Measurements from ENCODE around the gene PIWIL4.

Gene PIWIL4

DNA sequence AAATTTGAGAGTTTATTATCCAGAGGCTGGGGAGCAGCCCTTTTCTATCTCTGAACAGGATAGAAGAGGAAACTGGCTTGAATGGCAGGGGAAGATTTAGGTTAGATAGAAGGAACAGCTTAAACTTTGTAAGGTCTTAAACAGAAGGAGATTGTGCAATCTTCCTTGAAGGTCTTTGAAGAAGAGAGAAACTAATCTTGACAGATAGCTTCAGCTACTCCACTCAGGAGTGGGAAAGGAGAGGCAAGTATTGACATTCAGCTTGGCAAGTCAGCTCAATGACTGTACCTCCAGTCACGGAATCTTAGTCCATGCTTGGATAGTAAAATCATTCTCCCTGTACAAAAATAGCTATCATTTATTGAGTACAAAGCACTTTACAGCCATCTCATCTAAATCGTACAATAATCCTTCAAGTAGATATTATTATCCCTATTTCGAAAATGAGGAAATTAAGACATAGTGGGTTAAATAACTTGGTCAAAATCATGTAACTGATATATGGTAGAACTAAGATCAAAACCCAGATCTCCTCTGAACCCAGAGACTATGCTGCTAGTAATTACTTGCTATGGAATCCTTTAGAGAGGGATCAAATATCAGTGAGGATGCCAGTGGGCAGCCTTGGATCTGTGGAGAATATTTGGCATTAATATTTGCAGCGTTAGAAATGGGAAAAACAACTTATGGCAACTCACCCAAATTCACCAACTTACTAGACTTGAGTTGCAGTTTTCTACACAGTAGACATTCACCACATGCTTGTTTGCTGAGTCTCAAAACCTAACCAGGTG, 40.3 kb upstream of the PIWIL4 start:
- CTCF ChIA-PET, result interaction anchor here (1.1 to 2.0 kb wide), 3 partner anchors 8 to 76 kb away, joined by 3 to 5 read pairs (median 4); no protein-coding TSS in a partner anchor
- DNase-seq (ENCODE audit: extremely low spot score), result no peak
- POLR2A ChIA-PET, result no interaction called here
- TF ChIP-seq, protein P1, sequence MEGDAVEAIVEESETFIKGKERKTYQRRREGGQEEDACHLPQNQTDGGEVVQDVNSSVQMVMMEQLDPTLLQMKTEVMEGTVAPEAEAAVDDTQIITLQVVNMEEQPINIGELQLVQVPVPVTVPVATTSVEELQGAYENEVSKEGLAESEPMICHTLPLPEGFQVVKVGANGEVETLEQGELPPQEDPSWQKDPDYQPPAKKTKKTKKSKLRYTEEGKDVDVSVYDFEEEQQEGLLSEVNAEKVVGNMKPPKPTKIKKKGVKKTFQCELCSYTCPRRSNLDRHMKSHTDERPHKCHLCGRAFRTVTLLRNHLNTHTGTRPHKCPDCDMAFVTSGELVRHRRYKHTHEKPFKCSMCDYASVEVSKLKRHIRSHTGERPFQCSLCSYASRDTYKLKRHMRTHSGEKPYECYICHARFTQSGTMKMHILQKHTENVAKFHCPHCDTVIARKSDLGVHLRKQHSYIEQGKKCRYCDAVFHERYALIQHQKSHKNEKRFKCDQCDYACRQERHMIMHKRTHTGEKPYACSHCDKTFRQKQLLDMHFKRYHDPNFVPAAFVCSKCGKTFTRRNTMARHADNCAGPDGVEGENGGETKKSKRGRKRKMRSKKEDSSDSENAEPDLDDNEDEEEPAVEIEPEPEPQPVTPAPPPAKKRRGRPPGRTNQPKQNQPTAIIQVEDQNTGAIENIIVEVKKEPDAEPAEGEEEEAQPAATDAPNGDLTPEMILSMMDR (IDR thresholded peaks at IDR 0.05; ENCODE audit: control extremely low read depth, extremely low read depth, low read depth, missing control alignments), result no peak

- CTCF ChIA-PET, result interaction anchor here (0.8 kb wide), 1 partner anchor 26 kb away, joined by 3 read pairs; no protein-coding TSS in a partner anchor
- POLR2A ChIA-PET, result no interaction called here
- DNase-seq (ENCODE audit: extremely low spot score), result no peak
- TF ChIP-seq, protein P1 (IDR thresholded peaks at IDR 0.05; ENCODE audit: control extremely low read depth, extremely low read depth, low read depth, missing control alignments), result no peak
Measured at GRCh38 chr11:94528551-94528950, 38.6 kb upstream of the PIWIL4 start.

DNA sequence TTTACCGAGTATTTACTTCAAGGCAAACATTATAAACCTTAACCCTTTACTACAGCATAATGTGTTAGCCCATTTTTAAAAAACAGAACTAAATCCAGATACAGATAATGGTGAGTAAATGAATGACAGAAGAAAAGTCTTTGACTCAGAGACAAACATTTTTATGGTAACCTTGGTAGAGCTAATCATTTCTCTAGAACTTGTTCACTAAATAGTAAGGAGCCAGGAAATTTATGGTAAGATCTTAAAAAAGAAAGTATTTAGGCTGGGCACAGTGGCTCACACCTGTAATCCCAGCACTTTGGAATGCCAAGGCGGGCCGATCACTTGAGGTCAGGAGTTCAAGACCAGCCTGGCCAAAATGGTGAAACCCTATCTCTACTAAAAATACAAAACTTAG, 35.0 kb upstream of the PIWIL4 start:
- TF ChIP-seq, protein P1 (IDR thresholded peaks at IDR 0.05; ENCODE audit: control extremely low read depth, extremely low read depth, low read depth, missing control alignments), result no peak
- ChIA-PET CTCF (interaction anchor here (1.3 kb wide), 1 partner anchor 16 kb away, joined by 4 read pairs; no protein-coding TSS in a partner anchor), POLR2A (no interaction called here)
- DNase-seq (ENCODE audit: extremely low spot score), result no peak

DNA sequence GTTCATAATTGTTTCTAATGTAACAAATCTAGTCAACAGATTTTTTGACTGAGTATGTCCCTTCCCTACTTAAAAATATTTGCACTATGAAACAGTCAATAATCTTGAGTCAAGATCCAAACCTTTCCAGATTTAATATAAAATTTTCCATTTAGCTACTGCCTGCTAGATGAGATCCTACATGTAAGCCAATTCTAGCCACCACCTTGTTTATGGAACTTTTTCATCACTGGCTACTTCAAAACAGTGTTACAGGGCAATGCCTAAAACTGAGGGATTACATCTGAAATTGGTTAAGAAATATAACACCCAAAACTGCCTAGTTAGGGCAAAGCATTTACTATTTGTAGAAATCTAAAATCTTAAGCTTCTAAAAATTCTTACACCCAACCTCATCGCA, 34.0 kb upstream of the PIWIL4 start:
- ChIA-PET CTCF (interaction anchor here (1.0 to 1.2 kb wide), 2 partner anchors 17 to 63 kb away, joined by 3 to 5 read pairs; no protein-coding TSS in a partner anchor), POLR2A (no interaction called here)
- DNase-seq (ENCODE audit: extremely low spot score), result no peak
- TF ChIP-seq, protein P1 (IDR thresholded peaks at IDR 0.05; ENCODE audit: control extremely low read depth, extremely low read depth, low read depth, missing control alignments), result no peak

- TF ChIP-seq, protein P1 (IDR thresholded peaks at IDR 0.05; ENCODE audit: control extremely low read depth, extremely low read depth, low read depth, missing control alignments), result no peak
- POLR2A ChIA-PET, result no interaction called here
- CTCF ChIA-PET, result interaction anchor here (1.0 to 1.2 kb wide), 2 partner anchors 17 to 62 kb away, joined by 3 to 5 read pairs; no protein-coding TSS in a partner anchor
- no peak for DNase-seq (ENCODE audit: extremely low spot score)
Measured at GRCh38 chr11:94533696-94534630, 33.2 kb upstream of the PIWIL4 start.

- no peak for DNase-seq (ENCODE audit: extremely low spot score)
- ChIA-PET CTCF (interaction anchor here (1.4 kb wide), 1 partner anchor 17 kb away, joined by 5 read pairs; no protein-coding TSS in a partner anchor), POLR2A (no interaction called here)
- TF ChIP-seq, protein P1 (IDR thresholded peaks at IDR 0.05; ENCODE audit: control extremely low read depth, extremely low read depth, low read depth, missing control alignments), result no peak
Measured at GRCh38 chr11:94536386-94536785, 30.8 kb upstream of the PIWIL4 start.
